ENCODE measurements around the gene DIPK1C.

DNA sequence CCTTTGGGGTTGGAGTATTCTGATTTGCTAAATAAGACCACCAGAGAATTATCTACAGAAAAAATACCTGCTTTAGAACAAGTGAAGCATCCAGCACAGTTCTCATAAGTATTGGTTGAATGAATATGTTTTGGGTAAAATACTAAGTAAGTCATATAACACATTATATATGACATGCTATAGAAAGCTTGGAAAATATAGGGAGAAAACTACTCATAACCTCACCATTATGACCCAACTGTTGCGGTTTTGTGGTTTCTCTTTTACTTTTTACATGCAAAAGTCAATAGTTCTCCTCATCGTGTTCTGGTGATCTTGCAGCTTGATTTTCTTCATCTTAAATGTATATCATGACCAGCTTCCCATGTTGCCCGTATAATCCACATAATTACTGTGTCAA is 66.2 kb downstream of the DIPK1C start:
- TF ChIP-seq, protein P1, sequence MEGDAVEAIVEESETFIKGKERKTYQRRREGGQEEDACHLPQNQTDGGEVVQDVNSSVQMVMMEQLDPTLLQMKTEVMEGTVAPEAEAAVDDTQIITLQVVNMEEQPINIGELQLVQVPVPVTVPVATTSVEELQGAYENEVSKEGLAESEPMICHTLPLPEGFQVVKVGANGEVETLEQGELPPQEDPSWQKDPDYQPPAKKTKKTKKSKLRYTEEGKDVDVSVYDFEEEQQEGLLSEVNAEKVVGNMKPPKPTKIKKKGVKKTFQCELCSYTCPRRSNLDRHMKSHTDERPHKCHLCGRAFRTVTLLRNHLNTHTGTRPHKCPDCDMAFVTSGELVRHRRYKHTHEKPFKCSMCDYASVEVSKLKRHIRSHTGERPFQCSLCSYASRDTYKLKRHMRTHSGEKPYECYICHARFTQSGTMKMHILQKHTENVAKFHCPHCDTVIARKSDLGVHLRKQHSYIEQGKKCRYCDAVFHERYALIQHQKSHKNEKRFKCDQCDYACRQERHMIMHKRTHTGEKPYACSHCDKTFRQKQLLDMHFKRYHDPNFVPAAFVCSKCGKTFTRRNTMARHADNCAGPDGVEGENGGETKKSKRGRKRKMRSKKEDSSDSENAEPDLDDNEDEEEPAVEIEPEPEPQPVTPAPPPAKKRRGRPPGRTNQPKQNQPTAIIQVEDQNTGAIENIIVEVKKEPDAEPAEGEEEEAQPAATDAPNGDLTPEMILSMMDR (IDR thresholded peaks at IDR 0.05) = no peak
- no peak for TF ChIP-seq EZH2 (IDR thresholded peaks at IDR 0.05; ENCODE audit: borderline replicate concordance, insufficient read depth, low read depth, low read length, poor library complexity, severe bottlenecking)

All from B cell (primary cell).